Stimulated activated naive CD4-positive, alpha-beta T cell (primary cell): ENCODE results near the gene TGM3.

Experiments used
- DNase-seq, 6 experiments: peaks; one replicate each; lab custom pipeline; 2025; lab: John Stamatoyannopoulos, UW

Gene TGM3

GRCh38 chr20:2338411-2339066 lies 42.7 kb downstream of the TGM3 start:
- DNase-seq, result no peak

GRCh38 chr20:2340136-2340535 lies 44.3 kb downstream of the TGM3 start:
- no peak for DNase-seq

- no peak for DNase-seq
Measured at GRCh38 chr20:2340823-2341222, 45.0 kb downstream of the TGM3 start.

- no peak for DNase-seq
Measured at GRCh38 chr20:2341336-2341735, 45.5 kb downstream of the TGM3 start.

GRCh38 chr20:2342243-2342642 lies 46.4 kb downstream of the TGM3 start:
- no peak for DNase-seq

GRCh38 chr20:2346188-2346587 lies 50.4 kb downstream of the TGM3 start:
- DNase-seq, result no peak

GRCh38 chr20:2348336-2348735 lies 52.5 kb downstream of the TGM3 start:
- no peak for DNase-seq

- no peak for DNase-seq
Measured at GRCh38 chr20:2349801-2350200, 54.0 kb downstream of the TGM3 start.

GRCh38 chr20:2350606-2351005 lies 54.8 kb downstream of the TGM3 start:
- DNase-seq, result no peak

GRCh38 chr20:2353231-2353630 lies 57.4 kb downstream of the TGM3 start:
- no peak for DNase-seq

GRCh38 chr20:2357114-2357513 lies 61.3 kb downstream of the TGM3 start:
- DNase-seq, result no peak

- no peak for DNase-seq
Measured at GRCh38 chr20:2358006-2358405, 62.2 kb downstream of the TGM3 start.

- DNase-seq, result no peak
Measured at GRCh38 chr20:2361035-2361593, 65.3 kb downstream of the TGM3 start.

- no peak for DNase-seq
Measured at GRCh38 chr20:2363187-2363586, 67.4 kb downstream of the TGM3 start.

- no peak for DNase-seq
Measured at GRCh38 chr20:2363587-2363986, 67.8 kb downstream of the TGM3 start.

GRCh38 chr20:2364044-2364443 lies 68.2 kb downstream of the TGM3 start:
- DNase-seq, result no peak

GRCh38 chr20:2365091-2365490 lies 69.3 kb downstream of the TGM3 start:
- no peak for DNase-seq

- no peak for DNase-seq
Measured at GRCh38 chr20:2365666-2366065, 69.9 kb downstream of the TGM3 start.

GRCh38 chr20:2368621-2369020 lies 72.8 kb downstream of the TGM3 start:
- DNase-seq, result no peak

- no peak for DNase-seq
Measured at GRCh38 chr20:2373098-2373497, 77.3 kb downstream of the TGM3 start.

GRCh38 chr20:2374346-2375125 lies 78.7 kb downstream of the TGM3 start:
- DNase-seq, result no peak

GRCh38 chr20:2378893-2379292 lies 83.1 kb downstream of the TGM3 start:
- DNase-seq, result no peak

GRCh38 chr20:2379511-2380229 lies 83.9 kb downstream of the TGM3 start:
- peak in 3 of 6 experiments; percentile 16 to 22 (median 18) for DNase-seq
